GM12864 (cell line): ENCODE measurements around the gene RPRD1A.
A peak's percentile ranks its signal among the peaks of the same experiment; 100 is the strongest.
"Not testable (repeated sequence)": the region's sequence is repeated elsewhere in the genome, so short reads cannot be mapped to it uniquely, and the experiment has no call there.

Experiments used
- DNase-seq: peaks from one replicate; pipeline ENCODE4 v3.0.0-alpha.2; 2011; ENCODE audit warnings: low read depth
- H3K4me3 ChIP-seq: 2 replicates; pipeline ENCODE4 v1.5.1; 2011; ENCODE audit warnings: mild to moderate bottlenecking, low read depth, low read length, control low read depth
- TF ChIP-seq, protein P1 (sequence below): IDR thresholded peaks from 2 replicates; pipeline ENCODE4 v1.5.1; 2011; ENCODE audit warnings: low read depth, mild to moderate bottlenecking, moderate library complexity, low read length, control low read depth, inconsistent platforms; ENCODE audit errors: missing control alignments

RPRD1A gene, protein sequence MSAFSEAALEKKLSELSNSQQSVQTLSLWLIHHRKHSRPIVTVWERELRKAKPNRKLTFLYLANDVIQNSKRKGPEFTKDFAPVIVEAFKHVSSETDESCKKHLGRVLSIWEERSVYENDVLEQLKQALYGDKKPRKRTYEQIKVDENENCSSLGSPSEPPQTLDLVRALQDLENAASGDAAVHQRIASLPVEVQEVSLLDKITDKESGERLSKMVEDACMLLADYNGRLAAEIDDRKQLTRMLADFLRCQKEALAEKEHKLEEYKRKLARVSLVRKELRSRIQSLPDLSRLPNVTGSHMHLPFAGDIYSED

DNA sequence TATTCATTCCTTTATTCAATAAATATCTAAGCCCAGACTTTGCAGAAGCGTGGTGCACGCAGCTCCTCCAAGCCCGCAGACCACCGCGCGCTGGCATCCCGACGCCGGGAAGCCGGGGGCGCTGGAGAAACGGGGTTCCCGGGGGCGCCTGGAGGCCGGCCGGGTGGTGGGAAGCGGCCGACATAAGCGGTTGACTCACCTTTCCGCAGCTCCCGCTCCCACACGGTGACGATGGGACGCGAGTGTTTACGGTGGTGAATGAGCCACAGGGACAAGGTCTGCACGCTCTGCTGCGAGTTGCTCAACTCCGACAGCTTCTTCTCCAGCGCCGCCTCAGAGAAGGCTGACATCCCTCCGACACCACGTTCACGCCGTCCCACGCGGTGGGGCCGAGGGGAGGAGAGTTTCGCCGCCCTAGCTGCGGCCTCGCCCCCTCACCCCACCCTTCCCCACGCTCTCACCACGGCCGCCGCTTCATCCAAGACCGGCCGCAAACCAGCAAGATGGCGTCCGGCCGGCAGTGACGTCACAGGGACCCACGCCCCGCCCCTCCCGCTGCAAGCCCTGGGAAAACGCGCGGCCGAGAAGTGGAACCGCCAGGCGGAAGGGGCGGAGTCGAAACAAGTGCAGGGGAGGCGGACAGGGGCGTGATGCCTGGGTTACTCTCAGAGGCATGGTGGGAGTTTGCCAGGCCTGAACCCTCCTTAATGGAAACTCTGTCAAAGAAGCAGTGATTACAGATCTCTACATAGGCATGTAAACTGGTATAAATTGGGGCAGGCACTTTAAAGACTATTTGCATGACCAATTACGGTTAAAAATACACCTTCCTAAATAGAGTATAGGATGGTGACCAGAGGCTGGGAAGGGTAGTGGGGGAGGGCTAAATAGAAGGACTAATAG, at the start of gene RPRD1A:
Gene RPRD1A (minus strand): TSS at position 505 of the 903 bp plus-strand sequence. CDS start 155 bp downstream, at position 350.
- TF ChIP-seq, protein P1, sequence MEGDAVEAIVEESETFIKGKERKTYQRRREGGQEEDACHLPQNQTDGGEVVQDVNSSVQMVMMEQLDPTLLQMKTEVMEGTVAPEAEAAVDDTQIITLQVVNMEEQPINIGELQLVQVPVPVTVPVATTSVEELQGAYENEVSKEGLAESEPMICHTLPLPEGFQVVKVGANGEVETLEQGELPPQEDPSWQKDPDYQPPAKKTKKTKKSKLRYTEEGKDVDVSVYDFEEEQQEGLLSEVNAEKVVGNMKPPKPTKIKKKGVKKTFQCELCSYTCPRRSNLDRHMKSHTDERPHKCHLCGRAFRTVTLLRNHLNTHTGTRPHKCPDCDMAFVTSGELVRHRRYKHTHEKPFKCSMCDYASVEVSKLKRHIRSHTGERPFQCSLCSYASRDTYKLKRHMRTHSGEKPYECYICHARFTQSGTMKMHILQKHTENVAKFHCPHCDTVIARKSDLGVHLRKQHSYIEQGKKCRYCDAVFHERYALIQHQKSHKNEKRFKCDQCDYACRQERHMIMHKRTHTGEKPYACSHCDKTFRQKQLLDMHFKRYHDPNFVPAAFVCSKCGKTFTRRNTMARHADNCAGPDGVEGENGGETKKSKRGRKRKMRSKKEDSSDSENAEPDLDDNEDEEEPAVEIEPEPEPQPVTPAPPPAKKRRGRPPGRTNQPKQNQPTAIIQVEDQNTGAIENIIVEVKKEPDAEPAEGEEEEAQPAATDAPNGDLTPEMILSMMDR = no peak
- DNase-seq = peak; percentile 86
- peak within 1 kb of the TSS; percentile 92 for H3K4me3 ChIP-seq

DNA sequence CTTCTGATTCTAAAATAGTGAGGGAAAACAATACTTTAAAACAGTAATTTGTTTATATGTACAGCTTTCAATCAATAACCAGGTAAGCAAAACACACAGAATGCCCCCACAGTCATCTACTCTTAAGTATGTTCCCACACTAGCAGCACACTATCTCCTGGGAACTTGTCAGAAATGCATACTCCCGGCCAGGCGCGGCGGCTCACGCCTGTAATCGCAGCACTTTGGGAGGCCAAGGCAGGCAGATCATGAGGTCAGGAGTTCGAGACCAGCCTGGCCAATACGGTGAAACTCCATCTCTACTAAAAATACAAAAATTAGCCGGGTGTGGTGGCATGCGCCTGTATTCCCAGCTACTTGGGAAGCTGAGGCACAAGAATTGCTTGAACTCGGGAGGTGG, 49.4 kb upstream of the RPRD1A start:
- H3K4me3 ChIP-seq, DNase-seq: not testable (repeated sequence)

DNA sequence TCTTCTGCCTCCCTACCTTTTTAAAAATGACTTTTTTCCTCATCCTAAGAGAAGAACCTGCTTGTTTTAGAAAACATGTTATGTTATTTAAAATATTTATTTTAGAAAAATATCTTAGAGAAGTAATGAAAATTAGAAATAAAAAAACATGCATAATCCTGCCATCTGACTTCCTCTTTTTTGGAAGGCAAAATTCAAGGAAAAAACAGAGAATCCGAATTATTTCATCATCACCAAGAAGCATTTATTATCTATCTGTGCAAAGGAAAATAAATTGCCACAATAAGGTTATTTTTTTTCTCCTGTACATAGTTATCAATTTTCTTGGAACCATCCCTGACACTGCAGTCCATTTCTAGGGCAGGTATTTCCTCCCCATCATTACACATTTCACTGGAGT, 47.4 kb upstream of the RPRD1A start:
- no peak overlapping the region for H3K4me3 ChIP-seq
- TF ChIP-seq, protein P1 = no peak
- DNase-seq = no peak

DNA sequence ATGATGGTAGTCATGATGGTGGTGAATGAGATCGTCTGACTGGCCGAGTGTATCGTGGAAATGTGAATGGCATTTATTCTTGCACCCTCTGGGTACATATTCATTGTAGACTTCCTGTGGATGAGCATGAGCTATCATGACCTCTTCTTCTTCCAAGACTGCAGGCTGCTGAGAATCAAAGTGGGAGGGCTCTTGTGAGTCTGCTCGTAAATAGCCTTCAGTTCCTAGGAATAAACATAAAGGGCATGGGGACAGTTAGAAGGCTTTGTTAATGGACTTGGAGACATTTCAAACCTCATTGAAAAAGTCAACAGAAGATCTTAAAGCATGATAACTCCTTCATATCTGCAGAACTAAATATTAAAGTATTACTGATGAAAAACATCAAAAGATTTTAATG, 46.9 kb upstream of the RPRD1A start:
- no peak overlapping the region for H3K4me3 ChIP-seq
- TF ChIP-seq, protein P1 = no peak
- no peak for DNase-seq

DNA sequence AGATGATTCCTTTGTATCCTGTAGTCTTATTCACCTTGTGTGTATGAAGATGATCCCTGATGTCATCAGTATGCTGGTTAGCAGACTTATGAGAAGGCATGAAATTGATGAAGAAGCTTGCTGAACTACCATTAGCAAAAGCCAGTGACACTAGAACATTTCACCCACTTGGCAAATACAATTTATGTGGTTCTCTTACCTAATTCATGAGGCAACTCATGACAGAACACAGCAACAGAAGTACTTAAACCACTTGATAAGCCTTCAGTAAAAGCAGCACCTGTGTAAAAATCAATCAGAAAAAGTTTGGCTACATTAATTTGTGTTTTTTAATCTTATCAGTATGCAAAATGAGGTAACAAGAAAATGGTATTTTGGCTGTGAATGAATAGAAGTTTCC, 44.9 kb upstream of the RPRD1A start:
- TF ChIP-seq, protein P1 = no peak
- no peak overlapping the region for H3K4me3 ChIP-seq
- DNase-seq = no peak

DNA sequence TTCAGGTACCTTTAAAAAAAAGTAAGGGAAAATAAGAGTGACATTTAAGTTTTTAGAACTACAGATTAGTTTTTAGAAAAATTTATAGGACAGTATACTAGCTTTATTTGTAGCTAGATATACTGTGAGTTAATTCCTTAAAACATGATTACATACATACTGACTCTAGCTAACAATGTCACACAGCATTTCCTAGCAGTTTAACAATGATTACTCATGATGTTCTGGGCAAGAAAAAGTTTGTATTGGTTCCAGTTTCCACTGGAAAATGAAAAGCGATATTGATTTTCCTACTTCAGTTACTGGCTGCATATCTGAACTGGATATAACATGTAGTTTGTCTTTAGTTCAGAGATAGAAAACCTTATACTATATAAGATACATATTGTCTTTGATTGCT, 42.4 kb upstream of the RPRD1A start:
- no peak overlapping the region for H3K4me3 ChIP-seq
- TF ChIP-seq, protein P1 = no peak
- no peak for DNase-seq

DNA sequence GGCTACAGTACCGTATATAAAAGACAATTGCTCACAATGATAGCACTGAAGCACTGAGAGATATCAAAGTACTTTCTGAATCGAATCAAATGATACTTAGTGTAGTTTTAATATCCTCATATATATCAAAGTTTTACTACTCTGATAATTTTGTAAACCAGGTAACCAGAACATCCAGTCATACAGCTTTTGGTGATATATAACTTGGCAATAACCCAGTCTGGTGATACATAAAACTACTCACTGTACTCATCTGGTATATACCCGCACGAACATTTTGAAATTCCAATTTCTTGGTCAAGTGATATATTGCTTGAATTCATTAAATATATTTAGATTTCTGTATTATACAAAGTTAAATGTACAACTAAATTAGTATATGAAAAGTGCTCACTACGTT, 41.2 kb upstream of the RPRD1A start:
- no peak overlapping the region for H3K4me3 ChIP-seq
- DNase-seq = no peak
- TF ChIP-seq, protein P1 = no peak
